K562 (cell line): Measurements from ENCODE around the gene MMP24OS. TPM values are rescaled to one million over a fixed set of nuclear protein-coding genes. Genes with fewer than 3 reads are reported as not detected.

Experiments
- CBFA2T3 ChIP-seq: fragments of 450-650 bp; IDR thresholded peaks from 2 replicates; pipeline ENCODE4 v1.6.1; 2017
- DPF2 ChIP-seq: fragments of 450-650 bp; IDR thresholded peaks from 2 replicates; pipeline ENCODE4 v1.6.1; 2016
- ELF1 ChIP-seq: fragments of 200-800 bp; sonication (Bioruptor generic); IDR thresholded peaks from 2 replicates; pipeline ENCODE4 v1.6.1; 2016; ENCODE audit warnings: missing genetic modification characterization, missing compliant biosample characterization
- EP300 ChIP-seq: IDR thresholded peaks from 2 replicates; pipeline ENCODE4 v1.6.1; 2012; ENCODE audit warnings: low read length, improper control_type of control experiment
- ETV6 ChIP-seq, 3 experiments: fragments of 150-350 bp in 1 of 3; sonication (generic) in 1 of 3; formaldehyde crosslinking in 1 of 3; IDR thresholded peaks; 2 replicates each; pipeline versions ENCODE4 v1.6.1 to v1.8.0; 2014 to 2022; ENCODE audit warnings: borderline replicate concordance in 2 of 3, low read depth in 2 of 3, antibody characterized with exemption in 1 of 3, low read length in 1 of 3, mild to moderate bottlenecking in 1 of 3, missing genetic modification reagents in 1 of 3
- GATAD2A ChIP-seq: fragments of 450-650 bp; IDR thresholded peaks from 2 replicates; pipeline ENCODE4 v1.6.1; 2017
- HDAC2 ChIP-seq: fragments of 450-650 bp; IDR thresholded peaks from 2 replicates; pipeline ENCODE4 v1.6.1; 2016; ENCODE audit warnings: mild to moderate bottlenecking
- JUND ChIP-seq, 2 experiments: IDR thresholded peaks; 2 replicates in 1 of 2; 3 replicates in 1 of 2; pipeline ENCODE4 v1.6.1; 2011; ENCODE audit warnings: borderline replicate concordance in 2 of 2, low read depth in 2 of 2, low read length in 2 of 2, improper control_type of control experiment in 1 of 2, missing biosample characterization in 1 of 2, missing genetic modification characterization in 1 of 2, missing genetic modification reagents in 1 of 2
- MTA2 ChIP-seq: fragments of 450-650 bp; IDR thresholded peaks from 2 replicates; pipeline ENCODE4 v1.6.1; 2016; ENCODE audit warnings: low read depth
- NCOR1 ChIP-seq: fragments of 450-650 bp; IDR thresholded peaks from 2 replicates; pipeline ENCODE4 v1.6.1; 2016; ENCODE audit warnings: mild to moderate bottlenecking, moderate library complexity
- NR2C1 ChIP-seq, 2 experiments: fragments of 450-650 bp; IDR thresholded peaks; 2 replicates each; pipeline ENCODE4 v1.6.1; 2017; ENCODE audit warnings: mild to moderate bottlenecking in 2 of 2, antibody characterized with exemption in 1 of 2, inconsistent platforms in 1 of 2, missing compliant biosample characterization in 1 of 2, missing genetic modification characterization in 1 of 2
- OTX1 ChIP-seq: fragments of 450-650 bp; formaldehyde crosslinking; IDR thresholded peaks from 2 replicates; pipeline ENCODE4 v1.4.0; 2022; ENCODE audit warnings: mild to moderate bottlenecking
- PREB ChIP-seq: sonication (generic); formaldehyde crosslinking; IDR thresholded peaks from 2 replicates; pipeline ENCODE4 v1.8.1; 2023; ENCODE audit warnings: mild to moderate bottlenecking, missing genetic modification reagents
- SOX6 ChIP-seq: fragments of 450-650 bp; IDR thresholded peaks from 2 replicates; pipeline ENCODE4 v1.6.1; 2014; ENCODE audit warnings: mild to moderate bottlenecking
- SRSF7 ChIP-seq: fragments of 200-400 bp; formaldehyde crosslinking; optimal IDR thresholded peaks from 2 replicates; pipeline ENCODE3; 2017; ENCODE audit warnings: mild to moderate bottlenecking, low read depth, low read length
- TAF15 ChIP-seq: fragments of 200-400 bp; formaldehyde crosslinking; IDR thresholded peaks from 2 replicates; pipeline ENCODE4 v1.6.1; 2017; ENCODE audit warnings: mild to moderate bottlenecking, low read depth, low read length, moderate library complexity
- TCF3 ChIP-seq: sonication (generic); formaldehyde crosslinking; IDR thresholded peaks from 2 replicates; pipeline ENCODE4 v1.4.0; 2020; ENCODE audit warnings: mild to moderate bottlenecking, missing genetic modification reagents
- ZBED1 ChIP-seq: IDR thresholded peaks from 2 replicates; pipeline ENCODE4 v1.6.1; 2014
- ZNF584 ChIP-seq: fragments of 200-800 bp; sonication (Bioruptor generic); IDR thresholded peaks from 2 replicates; pipeline ENCODE4 v1.6.1; 2016; ENCODE audit warnings: low read depth, mild to moderate bottlenecking, missing genetic modification characterization, missing compliant biosample characterization
- polyA plus RNA-seq, 8 experiments: library from polyadenylated mRNA; depleted of rRNA in 4 of 8; stranded (reverse) in 5 of 8; unstranded in 3 of 8; fragments of >200 nt; fragmentation: Nextera tagmentation in 2 of 8; fragmentation: Illumina TruSeq in 1 of 8; extraction: Ambion mirVana in 2 of 8; extraction: Trizol in 1 of 8; gene quantifications; 2 replicates each; pipeline versions ENCODE4 v1.2.1 to v1.2.3, GENCODE V29; 2011 to 2014; ENCODE audit warnings: inconsistent platforms in 1 of 8, missing spikeins in 1 of 8
- total RNA-seq, 7 experiments: library from RNA; depleted of rRNA in 6 of 7; stranded (reverse); fragments of >200 nt in 6 of 7; fragmentation: Illumina TruSeq in 2 of 7; extraction: Trizol in 2 of 7; gene quantifications; 2 replicates each; pipeline versions ENCODE4 v1.2.1 to v1.2.3, GENCODE V29; 2011 to 2021; ENCODE audit warnings: low replicate concordance in 1 of 7
- TF ChIP-seq, protein P1 (sequence below): sonication (generic); IDR thresholded peaks from 2 replicates; pipeline ENCODE4 v1.6.1; 2016
- TF ChIP-seq, protein P2 (sequence below), 2 experiments: fragments of 450-650 bp in 1 of 2; sonication (generic) in 1 of 2; formaldehyde crosslinking in 1 of 2; IDR thresholded peaks in 1 of 2; conservative IDR thresholded peaks in 1 of 2; 2 replicates each; pipeline versions ENCODE4 v1.6.1 to v1.8.1; 2016 to 2023; ENCODE audit warnings: mild to moderate bottlenecking in 2 of 2, moderate library complexity in 2 of 2, inconsistent platforms in 1 of 2, missing genetic modification reagents in 1 of 2
- TF ChIP-seq, protein P3 (sequence below): fragments of 250-450 bp; sonication (Bioruptor Pico); IDR thresholded peaks from 2 replicates; pipeline ENCODE4 v1.5.0; 2021

MMP24OS gene
- total and polyA plus RNA-seq, 9 of the 15 experiments (the other 6 are each of a cell fraction or from before 2014, with no cell fraction given): 0.92 to 41.5 (median 11.4) TPM

DNA sequence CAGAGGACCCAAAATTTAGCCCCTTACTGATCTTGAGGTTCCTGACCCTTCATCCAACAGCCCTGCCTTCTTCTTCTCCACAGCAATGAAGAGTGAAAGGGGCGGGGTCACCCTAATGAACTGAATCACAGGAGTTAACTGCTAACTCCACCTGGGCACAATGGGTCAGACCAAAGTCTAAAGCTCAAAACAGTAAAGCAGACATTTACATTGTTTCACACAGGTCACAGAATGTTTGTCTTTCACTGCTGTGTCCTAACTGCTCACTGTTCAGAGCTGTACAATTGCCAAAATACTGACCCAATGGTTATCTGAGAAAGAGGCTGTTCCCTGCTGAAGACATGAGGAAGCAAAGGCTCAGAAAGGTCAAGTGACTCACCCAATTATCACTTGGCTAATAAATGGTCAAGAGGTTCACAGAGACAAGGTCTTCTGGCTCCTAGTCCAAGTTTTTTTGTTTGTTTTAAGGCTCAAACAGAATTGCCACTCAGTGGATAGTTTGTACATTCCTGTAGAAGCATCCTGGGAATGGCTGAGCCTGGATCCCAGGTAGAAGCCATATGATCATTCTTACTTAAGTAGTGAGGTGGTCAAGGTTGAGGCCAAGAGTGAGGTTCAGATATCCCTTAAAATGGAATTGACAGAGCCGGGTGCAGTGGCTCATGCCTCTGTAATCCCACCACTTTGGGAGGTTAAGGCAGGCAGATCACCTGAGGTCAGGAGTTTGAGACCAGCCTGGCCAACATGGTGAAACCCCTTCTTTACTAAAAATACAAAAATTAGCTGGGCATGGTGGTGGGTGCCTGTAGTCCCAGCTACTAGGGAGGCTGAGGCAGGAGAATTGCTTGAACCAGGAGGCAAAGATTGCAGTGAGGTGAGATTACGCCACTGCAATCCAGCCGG is 49.4 kb upstream of the MMP24OS start (continued):
- TF ChIP-seq, protein P1, sequence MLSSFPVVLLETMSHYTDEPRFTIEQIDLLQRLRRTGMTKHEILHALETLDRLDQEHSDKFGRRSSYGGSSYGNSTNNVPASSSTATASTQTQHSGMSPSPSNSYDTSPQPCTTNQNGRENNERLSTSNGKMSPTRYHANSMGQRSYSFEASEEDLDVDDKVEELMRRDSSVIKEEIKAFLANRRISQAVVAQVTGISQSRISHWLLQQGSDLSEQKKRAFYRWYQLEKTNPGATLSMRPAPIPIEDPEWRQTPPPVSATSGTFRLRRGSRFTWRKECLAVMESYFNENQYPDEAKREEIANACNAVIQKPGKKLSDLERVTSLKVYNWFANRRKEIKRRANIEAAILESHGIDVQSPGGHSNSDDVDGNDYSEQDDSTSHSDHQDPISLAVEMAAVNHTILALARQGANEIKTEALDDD: 0 out of 2 replicates have a peak, but pooled peaks have one; percentile 22
- no peak for TF ChIP-seq OTX1 (CRISPR knock-in tag)
- TF ChIP-seq NCOR1: no peak
- TF ChIP-seq TCF3: peak; percentile 52
- 0 out of 2 replicates have a peak, but pooled peaks have one; percentile 12 for TF ChIP-seq MTA2
- TF ChIP-seq PREB: no peak
- TF ChIP-seq CBFA2T3: peak; percentile 64
- no peak for TF ChIP-seq TAF15
- peak; percentile 80 for TF ChIP-seq DPF2
- TF ChIP-seq, protein P2, sequence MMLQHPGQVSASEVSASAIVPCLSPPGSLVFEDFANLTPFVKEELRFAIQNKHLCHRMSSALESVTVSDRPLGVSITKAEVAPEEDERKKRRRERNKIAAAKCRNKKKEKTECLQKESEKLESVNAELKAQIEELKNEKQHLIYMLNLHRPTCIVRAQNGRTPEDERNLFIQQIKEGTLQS (IDR thresholded peaks at IDR 0.05): peak; percentile 75
- TF ChIP-seq, protein P2 (CRISPR knock-in tag; conservative IDR thresholded peaks at IDR 0.05): no peak
- no peak for TF ChIP-seq SRSF7
- peak; percentile 95 for TF ChIP-seq JUND (IDR thresholded peaks at IDR 0.05; ENCODE audit: borderline replicate concordance, low read depth, low read length)
- peak; percentile 90; the same call in 1 of the 3 replicates for TF ChIP-seq JUND (tag; IDR thresholded peaks at IDR 0.05; ENCODE audit: borderline replicate concordance, low read depth, low read length)
- 0 out of 2 replicates have a peak, but pooled peaks have one; percentile 20 for TF ChIP-seq ZNF584 (CRISPR knock-in tag)
- TF ChIP-seq, protein P3, sequence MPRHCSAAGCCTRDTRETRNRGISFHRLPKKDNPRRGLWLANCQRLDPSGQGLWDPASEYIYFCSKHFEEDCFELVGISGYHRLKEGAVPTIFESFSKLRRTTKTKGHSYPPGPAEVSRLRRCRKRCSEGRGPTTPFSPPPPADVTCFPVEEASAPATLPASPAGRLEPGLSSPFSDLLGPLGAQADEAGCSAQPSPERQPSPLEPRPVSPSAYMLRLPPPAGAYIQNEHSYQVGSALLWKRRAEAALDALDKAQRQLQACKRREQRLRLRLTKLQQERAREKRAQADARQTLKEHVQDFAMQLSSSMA (CRISPR knock-in tag): no peak
- TF ChIP-seq ELF1 (tag): peak; percentile 16; the same call in 1 of the 2 replicates
- TF ChIP-seq SOX6: peak; percentile 56
- no peak for TF ChIP-seq HDAC2
- TF ChIP-seq NR2C1 (IDR thresholded peaks at IDR 0.05): peak; percentile 56; the same call in 1 of the 2 replicates
- TF ChIP-seq NR2C1 (tag; IDR thresholded peaks at IDR 0.05): peak; percentile 83
- TF ChIP-seq GATAD2A: no peak
- no peak for TF ChIP-seq ETV6 (IDR thresholded peaks at IDR 0.05; ENCODE audit: borderline replicate concordance in 1 of 2, low read depth in 2 of 2, low read length in 1 of 2)
- TF ChIP-seq ETV6 (CRISPR knock-in tag; IDR thresholded peaks at IDR 0.05; ENCODE audit: borderline replicate concordance): no peak
- TF ChIP-seq EP300: peak; percentile 38; the same call in 1 of the 2 replicates
- TF ChIP-seq ZBED1: no peak
